SKM-1 treated with dmso at 0.1 percent for 144 hours (cell line): Measurements from ENCODE around the gene IGHMBP2.

Experiments
- DNase-seq: peaks from one replicate; lab custom pipeline; 2025; ENCODE audit not compliant: unreplicated experiment; lab: John Stamatoyannopoulos, UW

The IGHMBP2 gene

GRCh38 chr11:68927280-68928135 is 23.8 kb downstream of the IGHMBP2 start:
- peak; percentile 31 for DNase-seq

DNA sequence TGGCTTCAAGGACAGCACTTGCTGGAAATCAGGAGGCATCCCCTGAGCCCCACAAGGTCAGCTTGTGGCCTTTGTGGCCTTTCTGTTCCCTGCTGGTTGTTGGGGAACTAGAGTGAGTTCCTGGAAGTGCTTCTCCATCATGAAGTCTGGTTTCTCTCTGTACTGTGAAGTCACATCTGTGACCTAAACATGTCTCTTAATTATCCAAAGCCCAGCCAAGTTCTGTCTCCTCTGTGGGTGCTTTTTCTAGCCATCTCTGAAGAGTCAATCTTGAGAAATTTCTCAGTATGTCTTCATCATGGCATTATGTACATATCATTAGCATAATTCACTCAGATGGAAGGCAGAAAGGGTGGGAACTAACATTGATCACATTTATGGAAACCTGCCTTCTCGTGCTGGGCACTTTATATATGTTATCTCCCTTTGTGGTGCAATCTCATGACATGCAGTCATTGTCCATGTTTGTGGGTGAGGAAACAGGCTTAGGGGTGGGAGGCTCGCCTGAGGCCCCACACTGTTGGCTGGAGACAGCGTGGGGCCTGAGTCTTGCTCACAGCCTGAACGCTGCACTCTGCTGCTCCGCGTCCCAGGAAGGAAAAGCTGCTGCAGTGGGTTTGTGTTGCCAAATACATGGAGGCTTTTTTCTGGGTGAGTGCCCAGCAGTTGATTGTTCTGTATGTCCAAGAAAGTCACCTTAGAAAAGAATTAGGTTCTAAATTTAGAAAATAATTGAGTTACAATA is 24.6 kb downstream of the IGHMBP2 start:
- DNase-seq: no peak

GRCh38 chr11:68929135-68929534 is 25.4 kb downstream of the IGHMBP2 start:
- no peak for DNase-seq

DNA sequence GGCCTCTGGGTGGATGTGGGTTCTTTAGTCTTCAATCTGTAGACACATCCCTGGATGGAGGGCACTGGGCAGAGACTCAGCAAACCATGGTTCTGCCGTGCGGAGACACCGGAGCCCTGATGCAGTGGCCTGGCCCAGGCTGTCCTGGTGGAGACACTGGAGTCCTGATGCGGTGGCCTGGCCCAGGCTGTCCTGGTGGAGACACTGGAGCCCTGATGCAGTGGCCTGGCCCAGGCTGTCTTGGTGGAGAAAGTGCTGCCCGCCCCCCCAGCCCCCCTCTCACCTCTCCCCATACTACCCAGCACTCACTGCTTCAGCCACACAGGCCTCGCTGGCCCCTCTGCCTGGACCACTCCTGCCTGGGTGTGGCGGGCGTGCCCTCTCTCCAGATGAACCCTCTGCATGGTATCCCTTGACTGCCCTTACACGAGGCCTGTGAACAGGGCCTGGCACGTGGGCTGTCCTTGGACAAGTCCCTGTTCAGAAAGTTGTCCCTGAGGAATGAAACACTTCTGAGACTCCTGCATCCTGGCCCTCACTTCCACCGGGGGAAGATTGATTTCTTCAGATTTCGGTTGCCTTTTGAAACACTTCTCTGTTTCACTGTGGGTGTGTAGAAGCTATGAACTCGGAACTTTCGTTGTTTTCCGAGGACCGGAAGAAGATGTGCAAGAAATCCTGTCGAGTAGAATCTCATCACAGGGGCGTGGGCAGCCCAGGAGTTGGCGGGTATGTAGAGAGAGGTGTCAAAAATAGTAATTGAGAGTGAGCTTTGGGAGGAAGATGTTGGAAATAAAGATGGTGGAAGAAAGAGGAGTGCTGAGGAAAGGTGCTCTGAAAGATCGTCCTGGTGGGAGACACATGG is 26.2 kb downstream of the IGHMBP2 start:
- DNase-seq: no peak

DNA sequence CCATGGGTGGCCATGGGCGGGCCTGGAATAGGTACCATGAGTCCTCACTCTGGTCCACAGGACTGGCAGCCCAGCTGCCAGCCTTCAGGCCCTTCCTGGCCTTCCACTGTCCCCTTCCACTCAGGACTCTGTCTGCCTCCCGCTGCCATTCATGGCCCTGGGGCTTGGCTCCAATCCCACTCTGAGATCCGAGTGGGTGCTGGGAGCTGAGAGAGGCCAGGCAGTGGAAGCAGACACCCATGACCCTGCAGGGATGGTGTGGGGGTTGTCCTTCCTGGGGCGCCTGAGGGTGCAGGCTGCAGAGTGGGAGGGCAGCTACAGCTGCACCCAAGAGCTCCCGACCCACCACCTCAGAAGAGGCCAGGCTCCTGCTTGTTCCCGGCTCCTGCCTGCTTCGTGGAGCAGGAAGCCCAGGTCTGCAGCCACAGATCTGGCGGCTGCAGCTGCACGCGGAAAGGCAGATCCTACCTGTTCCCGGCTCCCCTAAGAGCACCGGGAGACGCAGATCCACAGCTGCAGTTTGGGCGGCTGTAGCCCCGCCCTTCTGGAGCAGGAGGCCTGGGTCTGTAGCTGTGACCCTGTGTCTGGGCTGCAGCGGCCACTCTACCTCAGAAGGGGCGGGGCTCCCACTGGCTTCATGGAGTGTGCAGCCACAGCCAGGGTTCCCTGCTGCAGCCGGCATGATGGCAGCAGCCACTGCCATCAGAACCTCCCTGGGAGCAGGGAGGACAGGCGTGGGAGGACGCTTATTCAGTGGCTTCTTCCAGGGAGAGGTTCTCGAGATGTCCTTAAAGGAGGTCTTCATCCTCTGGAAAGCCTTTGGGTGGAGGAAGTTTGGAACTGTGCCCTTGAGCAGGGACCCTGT is 27.5 kb downstream of the IGHMBP2 start:
- no peak for DNase-seq

DNA sequence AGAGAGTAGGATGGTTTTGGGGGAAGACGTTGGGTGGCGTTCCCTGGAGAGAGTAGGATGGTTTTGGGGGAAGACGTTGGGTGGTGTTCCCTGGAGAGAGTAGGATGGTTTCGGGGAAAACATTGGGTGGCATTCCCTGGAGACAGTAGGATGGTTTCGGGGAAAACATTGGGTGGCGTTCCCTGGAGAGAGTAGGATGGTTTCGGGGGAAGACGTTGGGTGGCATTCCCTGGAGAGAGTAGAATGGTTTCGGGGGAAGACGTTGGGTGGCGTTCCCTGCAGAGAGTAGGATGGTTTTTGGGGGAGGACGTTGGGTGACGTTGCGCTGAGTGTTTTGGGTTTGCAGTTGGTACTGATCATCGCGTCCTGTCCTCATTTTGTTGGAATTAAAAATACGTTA is 28.2 kb downstream of the IGHMBP2 start:
- no peak for DNase-seq

DNA sequence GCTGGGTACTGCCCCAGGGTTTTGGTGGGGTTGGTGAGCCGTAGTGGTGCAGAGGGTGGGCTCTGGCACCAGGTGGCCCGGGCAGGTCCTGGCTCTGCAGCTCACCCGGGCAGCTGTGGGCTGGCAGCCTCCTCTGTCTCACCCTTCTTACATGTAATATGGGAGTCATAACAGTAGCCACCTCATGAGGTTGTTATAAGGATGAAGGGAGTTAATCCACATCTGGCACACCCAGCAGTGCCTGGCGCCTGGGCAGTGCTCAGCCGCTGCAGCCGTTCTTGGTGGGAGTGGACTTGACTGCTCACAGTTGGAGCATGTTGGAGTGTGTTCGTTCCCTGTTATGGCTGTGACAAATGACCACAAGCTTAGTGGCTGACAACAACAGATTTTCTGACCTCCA is 28.7 kb downstream of the IGHMBP2 start:
- DNase-seq: no peak

GRCh38 chr11:68932933-68933577 is 29.4 kb downstream of the IGHMBP2 start:
- DNase-seq: no peak

DNA sequence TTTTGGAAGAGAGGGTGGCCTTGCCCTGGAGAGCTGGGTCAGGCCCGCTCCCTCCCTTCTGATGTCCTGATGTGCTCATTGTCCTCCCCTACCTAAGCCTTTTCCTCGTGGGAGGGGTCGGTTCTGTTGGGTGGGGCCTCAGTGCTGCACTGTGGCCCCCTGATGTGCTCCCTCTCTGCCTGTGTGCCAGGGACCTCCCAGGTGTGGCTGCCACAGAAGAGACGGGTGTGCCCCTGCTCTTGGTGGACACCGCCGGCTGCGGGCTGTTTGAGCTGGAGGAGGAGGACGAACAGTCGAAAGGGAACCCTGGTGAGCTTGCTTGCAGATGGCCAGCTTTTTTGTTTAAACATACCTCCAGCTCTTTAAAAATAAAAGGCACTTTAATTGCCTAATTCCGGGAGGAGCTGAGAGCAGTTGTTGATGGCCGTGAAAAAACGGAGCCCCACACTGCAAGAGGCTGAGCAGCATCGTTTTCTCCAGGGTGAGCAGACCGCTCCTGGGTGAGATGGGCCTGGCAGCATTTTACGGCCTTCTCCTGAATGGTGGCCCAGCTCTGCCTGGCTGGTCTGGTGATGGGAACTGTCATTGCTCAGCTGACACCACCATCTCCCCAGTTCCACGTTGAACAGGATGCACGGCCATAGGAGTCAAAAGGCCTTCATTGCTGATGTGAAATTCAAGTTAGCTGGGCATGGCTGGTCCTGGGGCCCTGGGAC is 30.1 kb downstream of the IGHMBP2 start:
- no peak for DNase-seq

- DNase-seq: no peak
Measured at GRCh38 chr11:68934321-68934645, 30.6 kb downstream of the IGHMBP2 start.

GRCh38 chr11:68934666-68935065 is 31.0 kb downstream of the IGHMBP2 start:
- DNase-seq: no peak

DNA sequence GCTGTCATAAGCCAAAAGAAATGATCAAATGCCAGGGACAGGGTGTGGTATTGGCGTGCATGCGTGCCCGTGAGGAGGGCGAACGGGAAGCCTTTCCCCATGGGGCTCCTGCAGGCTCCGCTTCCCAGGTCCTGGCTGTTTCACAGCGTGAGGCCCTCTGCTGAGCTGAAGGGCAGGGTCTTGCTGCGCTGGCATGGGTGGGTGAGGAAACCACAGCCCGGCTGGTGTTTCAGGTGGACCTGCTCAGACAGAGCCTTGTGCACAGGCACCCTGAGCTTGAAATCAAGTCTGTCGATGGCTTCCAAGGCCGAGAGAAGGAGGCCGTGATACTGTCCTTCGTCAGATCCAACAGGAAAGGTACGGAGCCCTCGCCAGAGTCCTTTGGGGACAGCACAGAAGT is 31.4 kb downstream of the IGHMBP2 start:
- no peak for DNase-seq

DNA sequence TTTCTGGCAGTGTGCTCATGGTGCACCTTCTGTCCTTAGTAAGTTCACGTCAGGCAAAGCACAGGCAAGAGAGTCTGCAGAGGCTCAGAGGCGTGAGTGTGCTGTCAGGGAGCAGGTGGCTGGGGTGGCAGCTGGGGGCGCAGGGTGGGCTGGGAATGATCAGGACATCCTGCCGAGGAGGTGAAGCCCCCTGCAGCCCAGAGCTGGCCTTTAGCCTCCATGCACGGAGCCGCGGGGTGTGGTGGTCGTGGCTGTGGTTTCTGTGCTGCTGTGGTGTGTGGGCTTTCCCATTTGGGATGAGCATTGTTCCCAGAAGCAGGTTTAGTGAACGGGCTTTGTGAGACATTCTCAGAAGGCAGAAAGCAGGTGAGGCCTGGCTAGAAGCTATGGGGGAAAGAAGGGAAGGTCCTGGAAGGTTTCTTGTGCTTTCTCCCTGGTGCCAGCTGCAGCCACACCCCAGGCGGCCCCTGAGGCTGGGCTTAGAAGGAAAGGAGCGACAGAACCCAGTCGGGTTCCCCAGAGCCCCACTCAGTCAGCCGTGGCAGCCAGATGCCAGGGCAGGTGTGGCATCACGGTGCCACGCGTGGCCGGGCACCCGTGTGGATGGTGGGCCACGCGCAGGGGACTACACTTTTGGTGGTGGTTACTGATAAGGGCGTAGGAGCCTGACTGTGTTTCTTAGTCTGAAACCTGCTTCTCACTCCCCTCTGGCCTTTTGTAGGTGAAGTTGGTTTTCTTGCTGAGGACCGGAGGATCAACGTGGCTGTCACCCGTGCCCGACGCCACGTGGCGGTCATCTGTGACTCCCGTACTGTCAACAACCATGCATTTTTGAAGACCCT is 32.0 kb downstream of the IGHMBP2 start:
- DNase-seq: no peak

- no peak for DNase-seq
Measured at GRCh38 chr11:68936358-68936636, 32.6 kb downstream of the IGHMBP2 start.

- DNase-seq: no peak
Measured at GRCh38 chr11:68936676-68937620, 33.3 kb downstream of the IGHMBP2 start.

DNA sequence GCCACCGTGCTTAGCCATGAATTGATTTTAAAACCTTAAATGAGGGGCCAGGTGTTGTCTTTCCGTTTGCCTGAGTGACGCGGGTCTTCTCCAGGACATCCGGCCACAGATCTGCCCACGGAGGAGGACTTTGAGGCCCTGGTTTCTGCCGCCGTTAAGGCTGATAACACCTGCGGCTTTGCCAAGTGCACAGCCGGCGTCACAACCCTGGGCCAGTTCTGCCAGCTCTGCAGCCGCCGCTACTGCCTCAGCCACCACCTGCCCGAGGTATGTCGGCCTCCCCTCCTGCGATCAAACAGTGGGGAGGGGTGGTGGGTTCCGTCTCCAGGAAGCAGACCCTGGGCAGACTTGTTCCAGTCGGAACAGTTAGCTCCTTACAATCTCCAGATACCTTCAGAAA is 34.4 kb downstream of the IGHMBP2 start:
- DNase-seq: no peak

- no peak for DNase-seq
Measured at GRCh38 chr11:68938816-68939582, 35.3 kb downstream of the IGHMBP2 start.
